NCI-H2029 treated with DMSO at 0.1 percent for 48 hours (cell line): ENCODE data around the gene VWA3B.
A peak's percentile ranks its signal among the peaks of the same experiment; 100 is the strongest.
"Not testable (repeated sequence)": the region's sequence is repeated elsewhere in the genome, so short reads cannot be mapped to it uniquely, and the experiment has no call there.

Experiments used
- DNase-seq: peaks from one replicate; lab custom pipeline; 2025; lab: John Stamatoyannopoulos, UW

Gene VWA3B

DNA sequence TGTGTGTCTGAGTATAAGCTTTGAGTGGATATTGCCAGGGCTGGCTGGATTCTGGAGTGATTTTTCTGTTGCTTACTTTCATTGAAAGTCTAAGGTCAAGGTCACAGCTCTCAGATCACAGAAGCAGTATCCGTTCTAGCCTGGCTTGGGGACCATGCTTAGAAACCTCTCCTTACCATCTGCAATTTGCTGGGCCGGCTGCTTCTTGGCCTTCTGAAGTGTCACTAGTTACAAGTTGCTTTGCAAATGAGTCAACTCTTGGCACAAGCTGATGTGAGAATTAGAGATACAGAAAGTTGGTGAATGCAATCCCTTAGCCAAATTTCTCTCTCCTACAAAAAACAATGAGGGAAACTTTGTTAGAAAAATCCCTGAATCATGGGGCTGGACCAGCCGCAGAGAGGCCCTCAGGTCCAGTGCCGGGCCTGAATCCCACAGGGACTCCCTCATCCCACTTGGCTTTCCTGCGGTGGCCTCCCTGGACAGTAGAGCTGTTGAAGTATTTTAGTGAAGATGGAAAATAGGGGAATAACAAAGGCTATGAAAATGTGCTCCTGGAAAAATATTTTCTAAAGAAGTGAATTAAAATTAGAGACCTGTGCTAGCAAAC is 166.6 kb downstream of the VWA3B start:
- DNase-seq = no peak

DNA sequence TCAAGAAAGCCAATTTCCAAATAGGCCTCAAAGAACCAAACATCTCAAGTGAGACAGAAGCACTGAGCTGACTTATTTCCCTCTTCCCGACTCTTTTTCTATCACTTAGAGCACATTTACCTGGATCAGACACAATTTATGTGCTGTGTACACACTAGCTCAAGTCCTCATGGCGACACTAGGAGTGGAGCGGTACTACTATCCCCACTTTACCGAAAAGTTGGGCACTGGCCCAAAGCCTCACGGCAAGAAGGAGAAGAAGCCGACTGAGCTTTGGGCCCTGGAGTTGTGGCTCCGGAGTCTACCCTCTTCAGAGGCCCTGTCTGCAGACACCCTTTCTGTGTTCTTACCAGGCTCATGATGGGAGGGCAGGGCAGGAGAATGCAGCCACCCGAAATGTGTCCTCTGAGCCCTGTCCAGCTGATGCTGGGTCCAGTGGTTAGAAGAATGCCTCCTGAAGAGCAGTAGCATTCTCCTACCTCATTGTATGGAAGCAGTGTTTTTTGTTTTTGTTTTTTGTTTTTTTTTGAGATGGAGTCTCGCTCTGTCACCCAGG is 167.6 kb downstream of the VWA3B start:
- DNase-seq = no peak

GRCh38 chr2:98258906-98259305 is 171.9 kb downstream of the VWA3B start:
- DNase-seq = no peak

DNA sequence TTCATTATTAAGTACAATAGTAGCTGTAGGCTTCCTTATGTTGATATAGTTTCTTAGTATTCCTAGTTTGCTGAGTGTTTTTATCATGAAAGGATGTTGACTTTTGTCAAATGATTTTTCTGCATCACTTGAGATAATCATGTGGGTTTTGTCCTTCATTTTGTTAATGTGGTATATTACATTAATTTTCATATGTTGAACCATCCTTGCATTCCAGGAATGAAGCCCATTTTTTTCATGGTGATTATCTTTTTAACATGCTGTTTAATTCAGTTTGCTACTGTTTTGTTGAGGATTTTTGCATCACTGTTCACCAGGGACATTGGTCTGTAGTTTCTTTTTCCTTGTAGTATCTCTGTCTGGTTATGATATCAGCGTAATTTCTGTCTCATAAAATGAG is 176.4 kb downstream of the VWA3B start:
- no peak for DNase-seq

DNA sequence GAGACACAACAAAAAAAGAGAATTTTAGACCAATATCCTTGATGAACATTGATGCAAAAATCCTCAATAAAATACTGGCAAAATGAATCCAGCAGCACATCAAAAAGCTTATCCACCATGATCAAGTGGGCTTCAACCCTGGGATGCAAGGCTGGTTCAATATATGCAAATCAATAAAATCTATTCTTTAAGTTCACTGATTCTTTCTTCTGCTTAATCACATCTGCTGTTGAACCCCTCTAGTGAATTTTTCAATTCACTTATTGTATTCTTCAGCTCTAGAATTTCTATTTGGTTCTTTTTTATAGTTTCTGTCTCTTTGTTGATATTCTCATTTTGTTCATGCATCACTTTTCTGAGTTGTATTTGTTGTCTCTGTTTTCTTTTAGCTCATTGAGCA is 181.3 kb downstream of the VWA3B start:
- not testable (repeated sequence) for DNase-seq

DNA sequence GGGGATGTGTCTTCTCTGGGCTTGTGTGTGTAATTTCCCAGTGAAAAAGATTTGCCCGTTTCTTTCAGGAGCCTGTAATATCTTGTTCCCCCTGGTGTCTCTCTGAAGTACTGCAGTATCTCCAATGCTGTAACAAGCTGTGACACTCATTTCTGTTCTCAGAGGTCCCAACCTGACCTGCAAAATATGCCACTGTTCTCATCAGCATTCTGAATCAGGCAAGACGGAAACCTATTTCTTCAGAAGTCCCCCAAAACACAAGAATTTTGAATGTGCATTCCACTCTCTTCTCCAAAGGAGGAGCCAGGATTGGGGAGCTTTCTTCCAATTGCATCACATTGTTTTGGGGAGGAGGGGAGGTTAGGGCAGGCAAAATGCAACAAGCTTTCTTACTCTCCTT is 182.3 kb downstream of the VWA3B start:
- peak; percentile 24 for DNase-seq

- DNase-seq = no peak
Observed at GRCh38 chr2:98269830-98270229, 182.9 kb downstream of the VWA3B start.

GRCh38 chr2:98277162-98277859 is 190.3 kb downstream of the VWA3B start:
- no peak for DNase-seq

DNA sequence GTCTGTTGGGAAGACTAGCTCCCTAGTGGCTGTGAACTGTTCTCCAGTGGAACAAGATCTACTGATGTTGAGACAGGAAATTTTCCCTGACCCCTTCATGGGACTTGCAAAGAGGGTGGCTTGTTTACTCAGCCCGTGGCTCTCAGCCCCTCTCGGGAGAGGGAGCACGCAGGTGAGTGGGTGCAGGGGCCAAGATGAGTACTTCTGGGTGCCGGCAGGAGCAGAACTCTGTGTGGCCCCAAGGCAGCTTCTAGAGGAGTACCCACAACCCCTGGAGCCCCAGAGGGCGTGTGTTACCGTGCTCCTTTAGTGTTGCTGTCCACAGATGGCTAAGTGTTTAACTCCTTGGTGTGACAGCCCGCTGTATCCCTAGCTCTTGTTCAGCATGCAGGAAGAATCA is 191.1 kb downstream of the VWA3B start:
- no peak for DNase-seq

DNA sequence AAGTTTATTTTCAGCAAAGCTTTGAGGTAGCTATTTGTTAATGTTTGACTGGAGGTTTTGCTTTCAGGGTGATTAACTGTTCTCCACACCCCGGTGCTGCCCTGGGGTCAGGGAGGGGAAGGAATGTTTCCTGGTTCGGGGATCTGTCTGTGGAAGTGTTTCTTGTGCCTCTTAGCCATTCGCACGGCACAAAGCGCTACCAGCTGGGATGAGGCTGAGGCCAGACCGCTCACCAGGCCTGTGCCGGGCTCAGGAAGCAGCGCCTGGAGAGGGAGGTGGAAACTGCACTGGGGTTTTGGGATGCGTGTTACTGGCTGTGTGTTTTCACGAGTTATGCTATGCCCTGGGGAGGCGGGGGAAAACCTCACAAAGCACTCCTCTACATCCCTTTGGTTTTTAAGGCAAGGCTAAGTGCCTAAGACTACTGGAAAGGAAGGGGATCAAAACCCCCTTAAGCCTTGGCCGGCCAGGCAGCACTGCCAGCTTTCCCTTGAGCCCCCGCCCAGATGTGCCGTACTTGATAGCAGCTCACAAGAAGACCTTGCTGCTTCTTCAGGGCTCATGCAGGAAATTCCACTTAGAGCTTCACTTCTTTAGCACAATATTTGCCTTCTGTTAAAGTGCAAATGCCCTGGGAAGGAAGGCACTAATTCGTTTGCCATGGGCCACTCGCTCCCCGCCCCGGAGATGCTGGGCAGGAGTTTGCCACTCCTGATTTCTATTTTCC is 193.6 kb downstream of the VWA3B start:
- DNase-seq = no peak

- no peak for DNase-seq
Observed at GRCh38 chr2:98281607-98282006, 194.6 kb downstream of the VWA3B start.

DNA sequence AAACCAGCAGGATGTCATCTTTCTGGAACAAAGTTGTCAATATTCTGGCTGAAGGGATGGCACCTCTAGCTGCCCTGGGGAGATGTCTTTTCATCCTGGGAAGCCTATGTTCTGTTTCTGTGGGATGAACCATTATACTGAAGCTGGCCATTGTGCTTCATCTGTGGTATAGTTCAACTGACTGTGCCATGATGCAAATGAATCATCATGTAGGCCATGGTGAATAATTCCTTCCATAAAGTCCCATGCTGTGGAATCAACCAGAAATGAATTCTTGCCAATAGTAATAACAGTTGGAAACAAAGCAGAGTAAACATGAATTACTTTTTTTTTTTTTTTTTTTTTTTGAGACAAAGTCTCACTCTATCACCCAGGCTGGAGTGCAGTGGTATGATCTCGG is 195.1 kb downstream of the VWA3B start:
- DNase-seq = no peak

GRCh38 chr2:98293030-98293429 is 206.1 kb downstream of the VWA3B start:
- no peak for DNase-seq

DNA sequence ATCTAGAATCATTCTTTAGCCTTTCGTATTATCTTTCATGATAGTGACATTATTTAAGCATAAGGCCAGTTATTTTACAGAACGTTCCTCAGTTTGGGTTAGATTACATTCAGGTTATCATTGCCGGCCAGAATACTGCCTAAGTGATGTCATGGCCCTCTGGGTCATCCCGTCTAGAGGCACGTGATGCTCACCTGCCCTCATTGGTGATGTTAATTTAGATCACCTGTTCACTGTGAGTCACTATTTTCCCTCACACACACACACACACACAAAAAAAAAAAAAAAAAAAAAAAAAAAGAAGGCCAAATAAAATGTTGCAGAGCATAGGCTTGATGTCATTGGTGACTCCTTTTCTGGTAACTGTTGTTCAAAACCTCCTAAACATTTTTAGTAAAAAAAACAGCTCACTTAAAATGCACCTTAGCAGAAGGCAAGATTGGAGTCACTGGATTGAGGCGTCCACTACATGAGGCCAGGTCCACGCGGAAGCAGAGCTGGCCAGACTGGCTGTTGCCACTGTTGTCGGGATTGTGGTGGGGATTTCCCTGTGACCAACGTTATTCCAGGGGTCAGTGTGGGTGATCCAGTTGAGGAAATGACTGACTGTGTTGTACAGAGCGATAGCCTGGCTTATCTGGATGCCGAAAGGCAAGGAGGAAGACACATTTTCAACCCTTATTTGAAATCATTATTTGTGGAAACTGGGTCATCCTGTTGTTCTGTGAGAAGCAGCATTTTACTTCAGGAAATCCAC is 207.1 kb downstream of the VWA3B start:
- DNase-seq = no peak

DNA sequence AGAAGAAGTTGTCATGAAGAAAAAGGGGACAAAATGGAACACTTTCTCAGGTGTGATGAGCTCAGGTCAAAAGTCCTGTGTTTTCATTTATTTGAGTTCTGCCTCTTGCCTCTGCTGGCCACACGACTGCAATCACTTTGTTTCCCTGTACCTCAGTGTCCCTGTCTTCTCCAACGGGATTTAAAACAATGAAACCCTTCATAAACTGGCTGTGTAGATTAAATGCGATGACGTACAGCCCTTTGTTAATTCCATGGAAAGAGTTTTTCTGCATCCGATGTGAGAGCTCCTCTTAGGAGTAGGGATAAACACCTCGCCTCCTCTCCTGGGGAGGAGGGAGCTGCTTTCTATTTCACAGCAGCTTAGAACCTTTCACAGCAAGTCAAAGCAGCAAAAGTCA is 207.7 kb downstream of the VWA3B start:
- DNase-seq = no peak

DNA sequence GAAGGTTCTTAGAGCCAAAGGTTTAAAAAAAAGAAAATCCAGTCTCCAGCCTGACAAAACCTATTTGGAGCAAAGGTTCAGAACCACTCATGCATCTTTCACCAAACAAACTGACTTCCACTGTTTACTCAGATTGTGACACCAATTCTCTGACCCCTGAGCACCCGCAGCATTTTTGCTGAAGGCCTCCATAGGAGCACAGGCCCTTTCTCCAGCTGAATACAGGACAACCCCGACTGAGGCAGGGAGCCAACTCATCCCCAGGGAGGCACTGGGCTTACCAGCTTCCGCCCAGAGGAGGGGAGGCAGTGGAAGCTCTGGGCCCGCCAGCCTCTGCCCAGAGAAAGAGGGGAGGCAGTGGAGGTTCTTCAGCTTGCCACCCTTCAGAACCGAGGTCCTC is 208.3 kb downstream of the VWA3B start:
- DNase-seq = no peak

GRCh38 chr2:98295721-98296414 is 208.9 kb downstream of the VWA3B start:
- no peak for DNase-seq

DNA sequence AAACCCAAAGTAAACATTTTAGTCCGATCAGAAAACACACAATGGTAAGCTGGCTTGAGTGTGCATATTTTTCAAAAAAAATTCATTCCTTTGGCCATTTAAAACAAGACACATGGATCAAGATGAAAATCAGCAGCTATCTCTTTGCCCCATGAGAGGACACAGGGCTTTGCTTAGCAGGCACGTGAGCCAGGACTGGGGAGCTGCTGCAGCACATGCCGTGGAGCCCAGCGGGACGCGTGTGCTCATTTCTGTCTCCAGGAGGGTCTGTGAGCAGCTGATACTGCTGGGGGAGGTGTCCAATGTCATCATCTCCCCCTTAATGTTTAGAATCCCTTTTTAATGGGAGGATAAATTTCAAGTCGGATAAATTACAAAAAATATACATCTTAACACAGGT is 209.5 kb downstream of the VWA3B start:
- DNase-seq = no peak

DNA sequence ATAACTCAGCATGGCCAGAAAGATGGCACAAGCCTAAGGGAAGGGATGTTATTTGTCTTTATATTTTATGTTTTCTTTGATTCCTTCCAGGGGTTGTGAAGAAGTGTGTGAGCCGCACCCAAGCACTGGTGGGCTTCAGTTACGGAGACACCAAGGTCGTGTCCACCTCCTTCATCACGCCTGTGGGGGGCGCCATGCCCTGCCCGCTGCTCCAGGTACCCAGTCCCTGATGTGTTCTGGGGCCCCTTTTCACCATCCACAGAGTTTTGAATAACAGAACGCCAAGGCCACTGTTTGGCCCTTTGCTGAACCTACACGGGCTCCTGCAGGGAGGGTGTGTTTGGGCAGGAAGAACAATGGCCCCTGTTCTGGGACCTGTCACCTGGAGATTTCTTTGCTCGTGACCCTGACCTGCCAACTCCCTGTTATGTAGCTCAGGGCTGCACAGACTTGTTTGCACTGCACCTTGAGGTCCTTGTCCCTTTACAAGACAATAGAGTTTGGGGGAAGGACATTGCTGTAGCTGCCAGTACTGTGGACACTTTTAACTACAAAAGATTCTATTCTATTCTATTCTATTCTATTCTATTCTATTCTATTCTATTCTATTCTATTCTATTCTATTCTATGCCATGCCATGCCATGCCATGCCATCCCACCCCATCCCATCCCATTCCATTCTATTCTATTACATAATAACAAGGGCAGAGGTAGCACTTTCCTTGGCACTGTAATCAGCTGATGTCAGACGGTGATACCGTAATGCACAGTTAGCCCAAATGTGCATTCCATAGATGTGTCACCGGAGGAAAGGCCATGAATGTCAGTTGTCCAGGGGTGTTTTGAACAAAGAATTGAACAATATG is 211.1 kb downstream of the VWA3B start:
- no peak for DNase-seq

GRCh38 chr2:98298683-98299164 is 211.8 kb downstream of the VWA3B start:
- no peak for DNase-seq
